Measurements from ENCODE around the gene SLC39A12.

Gene SLC39A12

DNA sequence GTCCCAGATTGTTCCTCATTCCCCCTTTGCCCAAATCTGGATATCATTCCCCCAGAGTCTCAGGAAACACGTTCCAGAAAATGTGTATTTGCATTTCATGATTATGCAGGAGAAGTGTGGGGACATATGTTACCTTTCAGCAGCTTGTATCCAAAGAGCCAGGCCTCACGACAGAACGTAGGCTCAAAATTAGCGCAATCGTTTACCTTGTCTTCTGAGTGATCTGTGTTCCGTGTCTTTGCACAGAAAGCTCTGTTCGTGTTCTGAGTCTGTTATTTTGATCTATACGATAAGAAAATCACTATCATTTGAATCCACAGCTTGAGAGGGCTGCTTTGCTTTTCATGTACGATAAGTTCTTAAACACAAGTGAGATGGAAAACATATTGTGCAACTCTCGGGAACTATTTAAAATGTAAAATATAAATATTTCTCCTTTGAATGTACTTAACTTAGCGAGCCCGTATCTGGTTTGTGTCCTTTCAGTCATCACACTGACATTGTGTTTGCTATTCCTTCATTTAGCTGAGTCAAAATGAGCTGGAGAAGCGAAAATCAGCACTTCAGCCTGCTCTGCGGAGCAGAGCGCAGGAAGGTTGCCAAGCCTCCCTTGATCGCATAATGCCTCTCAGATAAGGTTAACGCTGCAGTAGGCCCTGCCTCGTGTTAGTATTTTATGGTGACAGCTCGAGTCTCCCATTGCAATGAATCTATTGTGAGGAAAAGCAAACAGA lies 108.3 kb downstream of the SLC39A12 start:
- no peak for DNase-seq (ENCODE audit: low read depth, low spot score)

DNA sequence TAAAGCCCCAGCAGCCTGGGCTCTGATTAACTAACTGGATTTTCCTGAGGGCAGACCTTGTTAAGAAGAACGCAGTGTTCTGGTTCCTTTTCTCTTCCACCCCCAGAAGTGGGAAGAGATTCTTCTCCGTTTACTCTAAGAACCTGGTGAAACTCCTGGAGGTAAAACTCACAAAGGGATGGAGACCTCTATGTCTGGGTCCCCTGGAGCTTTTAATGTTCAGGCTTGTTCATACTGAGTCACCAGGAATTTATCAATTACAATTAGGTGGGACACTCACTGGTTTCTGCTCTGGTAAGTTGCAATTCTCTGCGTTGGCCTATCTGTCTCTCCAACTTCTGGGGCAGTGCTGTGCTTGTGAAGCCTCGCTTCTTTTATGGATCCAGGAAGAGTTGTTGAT lies 115.2 kb downstream of the SLC39A12 start:
- no peak for DNase-seq (ENCODE audit: low read depth, low spot score)

DNA sequence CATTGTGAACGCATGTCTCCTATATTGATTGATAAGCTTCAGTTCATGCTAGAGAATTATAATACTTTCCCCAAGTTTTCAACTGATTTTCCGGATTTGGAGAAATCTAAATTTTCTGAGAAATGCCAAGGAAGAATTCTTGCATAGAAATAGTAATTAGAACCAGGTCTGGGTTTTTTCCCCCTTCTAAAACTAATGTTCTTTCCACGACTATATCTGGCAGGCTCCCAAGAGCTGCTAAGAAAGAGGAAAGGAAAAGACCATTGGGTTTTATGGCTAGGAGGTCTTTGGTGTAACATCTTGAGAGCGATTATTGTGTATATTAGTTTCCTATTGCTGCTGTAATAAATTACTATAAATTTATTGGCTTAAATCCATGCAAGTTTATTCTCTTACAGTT lies 116.7 kb downstream of the SLC39A12 start:
- no peak for DNase-seq (ENCODE audit: low read depth, low spot score)

DNA sequence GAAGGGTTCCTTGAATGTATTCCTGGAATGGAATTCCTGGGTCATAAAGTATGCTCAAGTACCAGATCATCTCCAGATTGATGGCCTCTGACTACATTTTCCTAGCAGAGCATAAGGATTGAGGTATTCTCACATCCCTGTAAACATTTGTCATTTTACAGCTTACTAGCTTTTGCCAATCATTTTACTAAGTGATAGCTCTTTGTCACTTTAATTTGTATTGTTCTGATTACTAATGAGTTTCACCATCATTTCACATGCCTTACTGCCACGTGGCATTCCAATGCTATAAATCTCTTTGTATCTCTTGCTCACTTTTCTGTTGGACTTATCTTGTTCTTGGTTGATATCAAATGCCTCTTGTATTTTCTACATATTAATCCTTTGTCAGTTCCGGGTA lies 119.9 kb downstream of the SLC39A12 start:
- no peak for DNase-seq (ENCODE audit: low read depth, low spot score)

DNA sequence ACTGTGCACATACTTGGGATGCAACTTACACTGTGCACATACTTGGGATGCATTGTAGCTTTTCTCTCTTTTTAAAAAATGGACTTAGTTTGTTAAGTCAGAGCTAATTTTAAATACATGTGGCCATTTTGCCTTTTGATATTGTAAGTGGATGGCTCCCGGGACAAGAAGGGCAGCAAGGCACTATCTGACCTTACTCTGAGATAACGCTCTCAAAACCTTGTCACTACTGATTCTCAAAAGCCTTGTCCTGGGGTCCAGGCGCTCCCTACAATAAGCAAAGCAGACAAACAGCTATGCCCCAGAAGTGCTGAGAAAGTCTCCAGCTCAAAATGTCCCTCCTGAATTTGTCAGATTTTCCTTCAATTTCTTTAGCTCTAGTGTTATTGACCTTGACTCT lies 121.6 kb downstream of the SLC39A12 start:
- no peak for DNase-seq (ENCODE audit: low read depth, low spot score)

DNA sequence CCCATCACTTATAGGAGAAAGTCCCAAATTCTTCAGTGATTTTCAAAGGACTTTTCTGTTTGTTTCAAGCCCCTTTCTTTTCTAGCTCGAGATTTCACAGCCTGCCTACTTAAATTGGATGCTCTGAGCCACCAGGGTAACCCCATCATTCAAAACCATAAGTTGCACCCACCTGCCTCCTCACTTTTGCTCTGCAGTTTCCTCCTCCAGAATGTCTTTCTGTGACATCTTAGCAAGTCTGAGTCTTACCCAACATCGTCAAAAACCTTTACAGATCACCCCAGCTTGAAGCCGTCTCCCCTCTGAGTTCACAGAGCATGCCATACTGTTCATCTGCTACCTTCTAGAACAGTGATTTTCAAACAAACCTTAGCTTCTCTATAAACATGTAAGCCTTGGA lies 124.2 kb downstream of the SLC39A12 start:
- no peak for DNase-seq (ENCODE audit: low read depth, low spot score)

DNA sequence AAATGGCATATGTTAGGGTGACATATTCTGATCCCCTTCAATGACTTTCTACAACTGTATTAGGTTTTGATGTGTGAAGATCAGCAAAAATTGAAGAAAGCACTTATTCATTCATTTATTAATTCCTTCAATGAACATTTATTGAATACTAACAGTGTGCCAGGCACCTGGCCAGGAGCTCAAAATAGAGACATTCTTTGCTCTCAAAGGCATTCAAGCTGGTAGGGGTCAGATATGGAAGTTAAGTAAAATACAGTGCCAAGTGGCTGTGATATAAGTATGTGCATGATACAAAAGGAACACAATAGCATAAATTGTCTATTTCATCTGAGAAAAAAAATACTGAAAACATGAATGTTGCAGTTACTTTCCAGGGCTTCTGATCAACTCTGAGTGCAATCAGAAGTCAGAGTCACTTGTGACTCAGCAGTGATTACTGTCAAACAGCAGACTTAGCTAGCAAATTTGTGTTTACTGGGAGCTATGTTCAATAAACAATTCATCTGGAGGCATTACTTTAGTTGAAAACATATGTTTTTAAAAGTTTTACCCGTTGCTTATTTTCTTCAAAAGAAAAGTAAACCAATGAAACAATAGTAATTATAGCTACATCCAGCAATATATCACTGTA lies 128.1 kb downstream of the SLC39A12 start:
- DNase-seq (ENCODE audit: low read depth, low spot score): no peak

DNA sequence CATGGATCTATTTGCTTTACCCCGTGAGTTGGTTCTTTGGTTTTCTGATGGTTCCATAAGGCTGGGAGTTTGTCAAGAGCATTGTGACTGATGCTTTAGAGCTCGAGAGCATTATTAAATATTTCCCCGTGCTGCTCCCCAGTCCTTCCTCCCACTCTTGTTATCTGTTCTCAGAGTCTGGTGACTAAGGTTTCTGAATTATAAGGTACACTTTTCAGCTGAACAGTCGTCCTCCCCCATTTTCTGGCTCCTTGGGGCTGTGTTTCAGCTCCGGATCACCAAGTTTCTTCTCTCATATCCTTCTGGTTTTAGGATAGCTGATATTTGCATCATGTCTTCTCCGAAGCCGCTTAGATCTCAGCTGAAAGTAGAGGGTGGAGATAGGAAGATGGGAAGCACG lies 130.7 kb downstream of the SLC39A12 start:
- DNase-seq (ENCODE audit: low read depth, low spot score): no peak

DNA sequence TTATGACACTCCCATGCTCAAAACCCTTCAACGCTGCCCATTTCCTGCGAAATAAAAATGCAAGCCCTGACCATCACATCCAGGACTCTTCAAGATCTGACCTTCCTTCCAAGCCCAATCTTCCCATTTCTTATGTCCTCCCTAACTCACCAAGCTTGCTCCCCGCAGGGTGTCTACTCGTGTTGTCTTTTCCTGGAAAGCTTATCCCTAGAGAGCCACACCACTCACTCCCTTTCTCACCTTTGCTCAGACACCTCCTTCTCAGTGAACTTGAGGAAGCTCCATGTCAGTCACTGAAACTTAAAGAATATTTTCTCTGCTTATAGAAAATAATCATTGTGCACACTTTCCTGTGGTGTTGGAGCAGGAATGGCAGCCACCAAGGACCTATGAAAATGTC lies 134.1 kb downstream of the SLC39A12 start:
- DNase-seq (ENCODE audit: low read depth, low spot score): no peak

DNA sequence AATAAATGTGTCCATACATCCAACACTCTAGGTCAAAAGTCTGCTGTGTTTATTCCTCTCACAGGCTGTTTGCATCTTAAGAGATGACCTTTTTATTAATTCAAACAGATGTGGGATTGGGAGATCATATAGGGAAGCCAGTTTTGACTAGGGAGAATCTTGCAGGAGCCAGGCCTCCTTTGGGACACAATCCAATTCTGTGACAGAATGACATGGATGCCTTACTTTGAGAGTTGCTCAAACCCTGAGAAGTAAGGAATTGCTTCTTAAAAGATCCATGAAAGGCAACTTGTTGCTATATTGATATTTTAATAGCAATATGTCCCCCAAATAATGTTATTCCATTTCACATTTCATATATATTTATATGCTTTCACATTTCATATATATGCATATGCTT lies 135.0 kb downstream of the SLC39A12 start:
- DNase-seq (ENCODE audit: low read depth, low spot score): no peak

DNA sequence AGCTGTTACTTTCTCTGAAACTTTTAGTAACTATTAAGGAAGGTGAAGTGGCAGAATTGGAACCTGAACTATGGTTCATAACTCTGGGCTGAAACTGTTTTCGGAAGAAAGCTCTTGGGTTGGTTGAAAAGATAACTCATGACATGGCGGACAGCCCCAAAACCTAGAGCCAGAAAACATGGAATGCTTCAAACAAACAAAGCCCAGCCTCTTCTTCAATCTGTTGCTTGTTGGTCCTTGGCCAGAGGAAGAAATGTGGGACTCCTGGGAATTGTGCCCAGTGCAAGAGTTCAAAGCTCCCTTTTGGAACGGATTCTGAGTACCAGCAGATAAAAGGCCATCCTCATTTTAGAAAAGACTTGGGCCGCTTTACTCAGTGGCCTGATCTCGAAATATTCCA lies 135.6 kb downstream of the SLC39A12 start:
- DNase-seq (ENCODE audit: low read depth, low spot score): no peak
